GM23338 (cell line): ENCODE measurements around the gene PNPLA7. TPM values are rescaled to one million over a fixed set of nuclear protein-coding genes. Genes with fewer than 3 reads are reported as not detected.

Source experiments
- ATAC-seq: fragments of 200-7000 bp; cut with Tn5 transposase; 3 replicates; pipeline ENCODE4 v1.9.1; 2020
- DNase-seq: peaks from one replicate; pipeline ENCODE4 v3.0.0-alpha.2; 2015; ENCODE audit warnings: low spot score
- H2AFZ ChIP-seq: fragments of 200-600 bp; sonication (generic); 2 replicates; pipeline ENCODE4 v1.8.0; 2016; ENCODE audit warnings: antibody characterized with exemption, mild to moderate bottlenecking, moderate library complexity
- H3F3A ChIP-seq: fragments of 200-600 bp; sonication (generic); replicated peaks from 2 replicates; pipeline ENCODE4 v1.8.0; 2017; ENCODE audit warnings: antibody characterized with exemption, mixed run types, low read depth
- H3K27ac ChIP-seq: fragments of 200-600 bp; sonication (generic); 2 replicates; pipeline ENCODE4 v1.6.1; 2016; ENCODE audit warnings: low read depth
- H3K27me3 ChIP-seq: fragments of 200-600 bp; sonication (generic); 2 replicates; pipeline ENCODE4 v1.8.0; 2016; ENCODE audit warnings: mild to moderate bottlenecking, mixed run types, moderate library complexity; ENCODE audit not compliant: insufficient read depth
- H3K36me3 ChIP-seq: fragments of 200-600 bp; sonication (generic); 2 replicates; pipeline ENCODE4 v1.8.0; 2016; ENCODE audit warnings: mild to moderate bottlenecking; ENCODE audit not compliant: insufficient read depth
- H3K4me1 ChIP-seq: fragments of 200-600 bp; sonication (generic); 2 replicates; pipeline ENCODE4 v1.8.0; 2016; ENCODE audit warnings: mild to moderate bottlenecking, moderate library complexity; ENCODE audit not compliant: insufficient read depth
- H3K4me2 ChIP-seq: fragments of 200-600 bp; sonication (generic); 2 replicates; pipeline ENCODE4 v1.7.1; 2017; ENCODE audit warnings: mixed run types
- H3K4me3 ChIP-seq: fragments of 200-600 bp; sonication (generic); 2 replicates; pipeline ENCODE4 v1.6.1; 2016; ENCODE audit warnings: mixed run types
- H3K79me2 ChIP-seq: fragments of 200-600 bp; sonication (generic); replicated peaks from 2 replicates; pipeline ENCODE4 v1.8.0; 2017; ENCODE audit warnings: mild to moderate bottlenecking; ENCODE audit not compliant: insufficient read depth
- H3K9me2 ChIP-seq: fragments of 200-600 bp; sonication (generic); 2 replicates; pipeline ENCODE4 v1.8.0; 2017; ENCODE audit not compliant: insufficient read depth
- H4K20me1 ChIP-seq: fragments of 200-600 bp; sonication (generic); replicated peaks from 2 replicates; pipeline ENCODE4 v1.8.0; 2017; ENCODE audit warnings: mild to moderate bottlenecking; ENCODE audit not compliant: insufficient read depth
- H3K27ac Mint-ChIP-seq: 2 replicates; pipeline ENCODE4 v1.8.0; 2020; ENCODE audit warnings: inconsistent platforms, mild to moderate bottlenecking, moderate library complexity, mixed read lengths
- H3K27me3 Mint-ChIP-seq: 3 replicates; pipeline ENCODE4 v1.8.0; 2022; ENCODE audit warnings: low read depth, mild to moderate bottlenecking, moderate library complexity, mixed read lengths, inconsistent platforms; ENCODE audit not compliant: insufficient read depth, poor library complexity
- H3K36me3 Mint-ChIP-seq: 3 replicates; pipeline ENCODE4 v1.8.0; 2021; ENCODE audit warnings: low read depth, mild to moderate bottlenecking, inconsistent platforms, moderate library complexity, mixed read lengths
- H3K4me1 Mint-ChIP-seq: 3 replicates; pipeline ENCODE4 v1.8.0; 2020; ENCODE audit warnings: mild to moderate bottlenecking, inconsistent platforms, mixed read lengths
- H3K4me3 Mint-ChIP-seq: 3 replicates; pipeline ENCODE4 v1.8.0; 2021; ENCODE audit warnings: moderate library complexity, mild to moderate bottlenecking, inconsistent platforms, mixed read lengths
- H3K9me3 Mint-ChIP-seq: 3 replicates; pipeline ENCODE4 v1.8.0; 2020; ENCODE audit warnings: moderate library complexity, mild to moderate bottlenecking, inconsistent platforms, mixed read lengths
- CREB1 ChIP-seq: fragments of 250-450 bp; sonication (Bioruptor Pico); IDR thresholded peaks from 2 replicates; pipeline ENCODE4 v1.5.0; 2020; ENCODE audit warnings: low read depth, mild to moderate bottlenecking, moderate library complexity
- CTCF ChIP-seq, 2 experiments: fragments of 200-600 bp in 1 of 2; sonication (generic) in 1 of 2; conservative IDR thresholded peaks; 2 replicates each; pipeline versions ENCODE4 v1.5.1 to v1.6.1; 2016 to 2017; ENCODE audit warnings: antibody characterized with exemption in 2 of 2, low read depth in 2 of 2, mild to moderate bottlenecking in 2 of 2, moderate library complexity in 1 of 2
- EZH2 ChIP-seq: fragments of 200-600 bp; sonication (generic); IDR thresholded peaks from one replicate; pipeline ENCODE4 v1.8.0; 2017; ENCODE audit warnings: antibody characterized with exemption, mild to moderate bottlenecking, low read depth; ENCODE audit not compliant: unreplicated experiment
- EZH2phosphoT487 ChIP-seq: fragments of 200-600 bp; sonication (generic); IDR thresholded peaks from one replicate; pipeline ENCODE4 v1.8.1; 2018; ENCODE audit warnings: antibody characterized with exemption; ENCODE audit not compliant: unreplicated experiment
- NANOG ChIP-seq: IDR thresholded peaks from 2 replicates; pipeline ENCODE4 v1.6.1; 2016; ENCODE audit warnings: antibody characterized with exemption, borderline replicate concordance
- POLR2AphosphoS5 ChIP-seq: IDR thresholded peaks from 2 replicates; pipeline ENCODE4 v1.6.1; 2016; ENCODE audit warnings: antibody characterized with exemption, low read depth
- STAT1 ChIP-seq: IDR thresholded peaks from one replicate; pipeline ENCODE4 v1.6.1; 2016; ENCODE audit warnings: antibody characterized with exemption; ENCODE audit not compliant: unreplicated experiment
- ZNF331 ChIP-seq: fragments of 250-450 bp; sonication (Bioruptor Pico); IDR thresholded peaks from 2 replicates; pipeline ENCODE4 v1.5.0; 2020; ENCODE audit warnings: low read depth, mild to moderate bottlenecking, moderate library complexity
- polyA plus RNA-seq: library from polyadenylated mRNA; unstranded; fragments of >200 nt; fragmentation: Nextera tagmentation; extraction: Ambion mirVana; gene quantifications from 2 replicates; pipeline ENCODE4 v1.2.1, GENCODE V29; 2016
- total RNA-seq: library from RNA; depleted of rRNA; stranded (reverse); fragments of >200 nt; shearing (Covaris generic); gene quantifications from 2 replicates; pipeline ENCODE4 v1.2.3, GENCODE V29; 2014
- TF ChIP-seq, protein P1 (sequence below): IDR thresholded peaks from 2 replicates; pipeline ENCODE4 v1.6.1; 2016; ENCODE audit warnings: antibody characterized with exemption
- TF ChIP-seq, protein P2 (sequence below): IDR thresholded peaks from one replicate; pipeline ENCODE4 v1.6.1; 2018; ENCODE audit warnings: antibody characterized with exemption; ENCODE audit not compliant: unreplicated experiment
- TF ChIP-seq, protein P3 (sequence below): fragments of 250-450 bp; sonication (Bioruptor Pico); IDR thresholded peaks from 2 replicates; pipeline ENCODE4 v1.5.0; 2020; ENCODE audit warnings: mild to moderate bottlenecking, moderate library complexity

Gene PNPLA7
- total and polyA plus RNA-seq, 2 experiments from 2014 or later: 0.45 to 0.80 TPM

DNA sequence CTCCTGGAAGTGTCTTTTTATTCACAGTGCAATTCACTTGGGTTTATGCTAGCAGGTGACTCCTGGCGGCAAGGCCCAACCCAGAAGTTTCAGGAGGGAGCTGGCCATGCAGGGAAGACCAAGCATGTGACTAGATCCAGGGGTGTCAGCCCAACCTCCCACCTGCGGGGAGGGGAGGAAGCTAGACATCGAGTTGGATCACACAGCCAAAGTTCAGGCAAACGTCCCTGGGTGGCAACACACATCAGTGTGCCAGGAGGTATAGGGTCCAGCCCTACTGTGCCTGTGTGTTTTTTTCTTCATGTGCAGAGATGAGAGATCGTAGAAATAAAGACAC is 25.3 kb downstream of the PNPLA7 start:
- Mint-ChIP-seq H3K4me1 (no peaks in the 10 kb centered on the region), H3K27ac (no peak overlapping the region), H3K36me3 (peaks cover 4% of the 10 kb centered on the region; the same call in 1 of the 3 replicates), H3K9me3 (no peaks in the 10 kb centered on the region), H3K4me3 (no peak overlapping the region), H3K27me3 (peaks cover 12% of the 10 kb centered on the region)
- Histone ChIP-seq H3F3A (no peaks in the 10 kb centered on the region), H3K4me2 (no peak overlapping the region), H3K4me3 (no peak overlapping the region), H3K79me2 (no peaks in the 10 kb centered on the region), H3K27me3 (no peaks in the 10 kb centered on the region), H3K36me3 (no peaks in the 10 kb centered on the region), H3K9me2 (no peaks in the 10 kb centered on the region), H2AFZ (no peak overlapping the region), H4K20me1 (no peaks in the 10 kb centered on the region), H3K27ac (no peak overlapping the region), H3K4me1 (no peaks in the 10 kb centered on the region)
- DNase-seq (no peak), ATAC-seq (no peak)
- TF ChIP-seq EZH2 (no peak), CTCF (conservative IDR thresholded peaks at IDR 0.05; ENCODE audit: low read depth in 2 of 2) (no peak), CREB1 (no peak), STAT1 (no peak), NANOG (no peak), ZNF331 (CRISPR knock-in tag) (no peak), POLR2AphosphoS5 (no peak), EZH2phosphoT487 (no peak)
- TF ChIP-seq, protein P1, sequence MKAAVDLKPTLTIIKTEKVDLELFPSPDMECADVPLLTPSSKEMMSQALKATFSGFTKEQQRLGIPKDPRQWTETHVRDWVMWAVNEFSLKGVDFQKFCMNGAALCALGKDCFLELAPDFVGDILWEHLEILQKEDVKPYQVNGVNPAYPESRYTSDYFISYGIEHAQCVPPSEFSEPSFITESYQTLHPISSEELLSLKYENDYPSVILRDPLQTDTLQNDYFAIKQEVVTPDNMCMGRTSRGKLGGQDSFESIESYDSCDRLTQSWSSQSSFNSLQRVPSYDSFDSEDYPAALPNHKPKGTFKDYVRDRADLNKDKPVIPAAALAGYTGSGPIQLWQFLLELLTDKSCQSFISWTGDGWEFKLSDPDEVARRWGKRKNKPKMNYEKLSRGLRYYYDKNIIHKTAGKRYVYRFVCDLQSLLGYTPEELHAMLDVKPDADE: no peak
- TF ChIP-seq, protein P2, sequence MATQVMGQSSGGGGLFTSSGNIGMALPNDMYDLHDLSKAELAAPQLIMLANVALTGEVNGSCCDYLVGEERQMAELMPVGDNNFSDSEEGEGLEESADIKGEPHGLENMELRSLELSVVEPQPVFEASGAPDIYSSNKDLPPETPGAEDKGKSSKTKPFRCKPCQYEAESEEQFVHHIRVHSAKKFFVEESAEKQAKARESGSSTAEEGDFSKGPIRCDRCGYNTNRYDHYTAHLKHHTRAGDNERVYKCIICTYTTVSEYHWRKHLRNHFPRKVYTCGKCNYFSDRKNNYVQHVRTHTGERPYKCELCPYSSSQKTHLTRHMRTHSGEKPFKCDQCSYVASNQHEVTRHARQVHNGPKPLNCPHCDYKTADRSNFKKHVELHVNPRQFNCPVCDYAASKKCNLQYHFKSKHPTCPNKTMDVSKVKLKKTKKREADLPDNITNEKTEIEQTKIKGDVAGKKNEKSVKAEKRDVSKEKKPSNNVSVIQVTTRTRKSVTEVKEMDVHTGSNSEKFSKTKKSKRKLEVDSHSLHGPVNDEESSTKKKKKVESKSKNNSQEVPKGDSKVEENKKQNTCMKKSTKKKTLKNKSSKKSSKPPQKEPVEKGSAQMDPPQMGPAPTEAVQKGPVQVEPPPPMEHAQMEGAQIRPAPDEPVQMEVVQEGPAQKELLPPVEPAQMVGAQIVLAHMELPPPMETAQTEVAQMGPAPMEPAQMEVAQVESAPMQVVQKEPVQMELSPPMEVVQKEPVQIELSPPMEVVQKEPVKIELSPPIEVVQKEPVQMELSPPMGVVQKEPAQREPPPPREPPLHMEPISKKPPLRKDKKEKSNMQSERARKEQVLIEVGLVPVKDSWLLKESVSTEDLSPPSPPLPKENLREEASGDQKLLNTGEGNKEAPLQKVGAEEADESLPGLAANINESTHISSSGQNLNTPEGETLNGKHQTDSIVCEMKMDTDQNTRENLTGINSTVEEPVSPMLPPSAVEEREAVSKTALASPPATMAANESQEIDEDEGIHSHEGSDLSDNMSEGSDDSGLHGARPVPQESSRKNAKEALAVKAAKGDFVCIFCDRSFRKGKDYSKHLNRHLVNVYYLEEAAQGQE: no peak
- TF ChIP-seq, protein P3, sequence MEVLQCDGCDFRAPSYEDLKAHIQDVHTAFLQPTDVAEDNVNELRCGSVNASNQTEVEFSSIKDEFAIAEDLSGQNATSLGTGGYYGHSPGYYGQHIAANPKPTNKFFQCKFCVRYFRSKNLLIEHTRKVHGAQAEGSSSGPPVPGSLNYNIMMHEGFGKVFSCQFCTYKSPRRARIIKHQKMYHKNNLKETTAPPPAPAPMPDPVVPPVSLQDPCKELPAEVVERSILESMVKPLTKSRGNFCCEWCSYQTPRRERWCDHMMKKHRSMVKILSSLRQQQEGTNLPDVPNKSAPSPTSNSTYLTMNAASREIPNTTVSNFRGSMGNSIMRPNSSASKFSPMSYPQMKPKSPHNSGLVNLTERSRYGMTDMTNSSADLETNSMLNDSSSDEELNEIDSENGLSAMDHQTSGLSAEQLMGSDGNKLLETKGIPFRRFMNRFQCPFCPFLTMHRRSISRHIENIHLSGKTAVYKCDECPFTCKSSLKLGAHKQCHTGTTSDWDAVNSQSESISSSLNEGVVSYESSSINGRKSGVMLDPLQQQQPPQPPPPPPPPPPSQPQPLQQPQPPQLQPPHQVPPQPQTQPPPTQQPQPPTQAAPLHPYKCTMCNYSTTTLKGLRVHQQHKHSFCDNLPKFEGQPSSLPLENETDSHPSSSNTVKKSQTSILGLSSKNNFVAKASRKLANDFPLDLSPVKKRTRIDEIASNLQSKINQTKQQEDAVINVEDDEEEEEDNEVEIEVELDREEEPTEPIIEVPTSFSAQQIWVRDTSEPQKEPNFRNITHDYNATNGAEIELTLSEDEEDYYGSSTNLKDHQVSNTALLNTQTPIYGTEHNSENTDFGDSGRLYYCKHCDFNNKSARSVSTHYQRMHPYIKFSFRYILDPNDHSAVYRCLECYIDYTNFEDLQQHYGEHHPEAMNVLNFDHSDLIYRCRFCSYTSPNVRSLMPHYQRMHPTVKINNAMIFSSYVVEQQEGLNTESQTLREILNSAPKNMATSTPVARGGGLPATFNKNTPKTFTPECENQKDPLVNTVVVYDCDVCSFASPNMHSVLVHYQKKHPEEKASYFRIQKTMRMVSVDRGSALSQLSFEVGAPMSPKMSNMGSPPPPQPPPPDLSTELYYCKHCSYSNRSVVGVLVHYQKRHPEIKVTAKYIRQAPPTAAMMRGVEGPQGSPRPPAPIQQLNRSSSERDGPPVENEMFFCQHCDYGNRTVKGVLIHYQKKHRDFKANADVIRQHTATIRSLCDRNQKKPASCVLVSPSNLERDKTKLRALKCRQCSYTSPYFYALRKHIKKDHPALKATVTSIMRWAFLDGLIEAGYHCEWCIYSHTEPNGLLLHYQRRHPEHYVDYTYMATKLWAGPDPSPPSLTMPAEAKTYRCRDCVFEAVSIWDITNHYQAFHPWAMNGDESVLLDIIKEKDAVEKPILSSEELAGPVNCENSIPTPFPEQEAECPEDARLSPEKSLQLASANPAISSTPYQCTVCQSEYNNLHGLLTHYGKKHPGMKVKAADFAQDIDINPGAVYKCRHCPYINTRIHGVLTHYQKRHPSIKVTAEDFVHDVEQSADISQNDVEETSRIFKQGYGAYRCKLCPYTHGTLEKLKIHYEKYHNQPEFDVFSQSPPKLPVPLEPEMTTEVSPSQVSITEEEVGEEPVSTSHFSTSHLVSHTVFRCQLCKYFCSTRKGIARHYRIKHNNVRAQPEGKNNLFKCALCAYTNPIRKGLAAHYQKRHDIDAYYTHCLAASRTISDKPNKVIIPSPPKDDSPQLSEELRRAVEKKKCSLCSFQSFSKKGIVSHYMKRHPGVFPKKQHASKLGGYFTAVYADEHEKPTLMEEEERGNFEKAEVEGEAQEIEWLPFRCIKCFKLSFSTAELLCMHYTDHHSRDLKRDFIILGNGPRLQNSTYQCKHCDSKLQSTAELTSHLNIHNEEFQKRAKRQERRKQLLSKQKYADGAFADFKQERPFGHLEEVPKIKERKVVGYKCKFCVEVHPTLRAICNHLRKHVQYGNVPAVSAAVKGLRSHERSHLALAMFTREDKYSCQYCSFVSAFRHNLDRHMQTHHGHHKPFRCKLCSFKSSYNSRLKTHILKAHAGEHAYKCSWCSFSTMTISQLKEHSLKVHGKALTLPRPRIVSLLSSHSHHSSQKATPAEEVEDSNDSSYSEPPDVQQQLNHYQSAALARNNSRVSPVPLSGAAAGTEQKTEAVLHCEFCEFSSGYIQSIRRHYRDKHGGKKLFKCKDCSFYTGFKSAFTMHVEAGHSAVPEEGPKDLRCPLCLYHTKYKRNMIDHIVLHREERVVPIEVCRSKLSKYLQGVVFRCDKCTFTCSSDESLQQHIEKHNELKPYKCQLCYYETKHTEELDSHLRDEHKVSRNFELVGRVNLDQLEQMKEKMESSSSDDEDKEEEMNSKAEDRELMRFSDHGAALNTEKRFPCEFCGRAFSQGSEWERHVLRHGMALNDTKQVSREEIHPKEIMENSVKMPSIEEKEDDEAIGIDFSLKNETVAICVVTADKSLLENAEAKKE (CRISPR knock-in tag): no peak
